ENCODE measurements around the gene OSBPL2.

- TF ChIP-seq CTCF (conservative IDR thresholded peaks at IDR 0.05; ENCODE audit: low read depth, low read length) (no peak), EZH2 (IDR thresholded peaks at IDR 0.05; ENCODE audit: borderline replicate concordance, low read depth, low read length, poor library complexity, severe bottlenecking) (no peak)
These were observed 83.2 kb downstream of the OSBPL2 start for GRCh38 chr20:62321521-62321948.
